ENCODE measurements around the gene JAZF1. TPM values are rescaled to one million over a fixed set of nuclear protein-coding genes. Genes with fewer than 3 reads are reported as not detected.

The JAZF1 gene
- total and polyA plus RNA-seq, 2 donors (not counting 1 experiment from before 2014, with no cell fraction given), result 14.0 to 38.6 TPM

DNA sequence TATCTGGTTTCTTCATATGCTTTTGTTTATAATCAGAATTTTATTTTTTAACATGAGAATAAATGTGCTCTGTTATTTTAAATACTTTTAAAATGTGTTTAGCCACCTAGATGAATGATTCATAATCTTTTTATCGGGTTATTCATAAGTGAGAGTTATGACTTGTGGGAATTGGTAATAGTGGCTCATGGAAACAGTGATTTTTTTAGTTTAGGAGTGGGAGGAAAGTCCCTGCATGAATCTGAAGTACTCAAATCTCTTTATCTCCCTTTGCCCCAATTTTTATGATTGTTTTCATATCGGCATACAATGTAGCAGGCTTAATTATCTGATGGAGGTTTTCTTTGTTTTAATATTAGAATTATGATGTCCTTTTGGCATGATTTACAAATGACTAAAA is 397.7 kb downstream of the JAZF1 start:
- Histone ChIP-seq H3K27me3 (replicated peaks in 1 of 4; ENCODE audit: control extremely low read depth in 1 of 4, control insufficient read depth in 3 of 4, insufficient read depth in 4 of 4, low read length in 3 of 4) (no peaks in the 10 kb centered on the region), H3K4me1 (ENCODE audit: control insufficient read depth in 2 of 2, insufficient read depth in 2 of 2, low read length in 2 of 2) (no peaks in the 10 kb centered on the region), H4K20me1 (ENCODE audit: control insufficient read depth, insufficient read depth, low read length, poor library complexity, severe bottlenecking) (peaks cover 7% of the 10 kb centered on the region), H3K36me3 (replicated peaks in 1 of 2; ENCODE audit: control extremely low read depth in 1 of 2, control insufficient read depth in 1 of 2, extremely low read depth in 1 of 2, insufficient read depth in 2 of 2, low read length in 1 of 2) (peaks cover 10 to 24% of the 10 kb centered on the region in 2 experiments), H3K4me2 (replicated peaks; ENCODE audit: low read depth, low read length, poor library complexity, severe bottlenecking) (no peak overlapping the region), H3K9ac (ENCODE audit: low read length) (no peak overlapping the region), H3K9me3 (ENCODE audit: control extremely low read depth in 1 of 3, control insufficient read depth in 2 of 3, insufficient read depth in 1 of 3, low read length in 2 of 3) (no peaks in the 10 kb centered on the region), H3K27ac (ENCODE audit: low read length in 2 of 2) (no peak overlapping the region), H3K79me2 (ENCODE audit: control insufficient read depth, insufficient read depth, low read length) (peaks cover 2% of the 10 kb centered on the region), H3K4me3 (ENCODE audit: control extremely low read depth in 1 of 5, extremely low read depth in 1 of 5, insufficient read depth in 1 of 5, low read depth in 2 of 5, low read length in 4 of 5) (no peak overlapping the region), H2AFZ (ENCODE audit: insufficient read depth, low read depth, low read length, poor library complexity, severe bottlenecking) (no peak overlapping the region)
- intact Hi-C loops (cut with micrococcal nuclease), result loop anchor here (2.0 kb wide), 1 partner anchor 94 kb away; no protein-coding TSS in a partner anchor
- no peak overlapping the region for H3K27ac Mint-ChIP-seq
- H3K27me3 Mint-ChIP-seq, result no peaks in the 10 kb centered on the region
- TF ChIP-seq EZH2 (IDR thresholded peaks at IDR 0.05; ENCODE audit: borderline replicate concordance, insufficient read depth, low read depth, low read length, poor library complexity, severe bottlenecking), result no peak
- TF ChIP-seq, protein P1, sequence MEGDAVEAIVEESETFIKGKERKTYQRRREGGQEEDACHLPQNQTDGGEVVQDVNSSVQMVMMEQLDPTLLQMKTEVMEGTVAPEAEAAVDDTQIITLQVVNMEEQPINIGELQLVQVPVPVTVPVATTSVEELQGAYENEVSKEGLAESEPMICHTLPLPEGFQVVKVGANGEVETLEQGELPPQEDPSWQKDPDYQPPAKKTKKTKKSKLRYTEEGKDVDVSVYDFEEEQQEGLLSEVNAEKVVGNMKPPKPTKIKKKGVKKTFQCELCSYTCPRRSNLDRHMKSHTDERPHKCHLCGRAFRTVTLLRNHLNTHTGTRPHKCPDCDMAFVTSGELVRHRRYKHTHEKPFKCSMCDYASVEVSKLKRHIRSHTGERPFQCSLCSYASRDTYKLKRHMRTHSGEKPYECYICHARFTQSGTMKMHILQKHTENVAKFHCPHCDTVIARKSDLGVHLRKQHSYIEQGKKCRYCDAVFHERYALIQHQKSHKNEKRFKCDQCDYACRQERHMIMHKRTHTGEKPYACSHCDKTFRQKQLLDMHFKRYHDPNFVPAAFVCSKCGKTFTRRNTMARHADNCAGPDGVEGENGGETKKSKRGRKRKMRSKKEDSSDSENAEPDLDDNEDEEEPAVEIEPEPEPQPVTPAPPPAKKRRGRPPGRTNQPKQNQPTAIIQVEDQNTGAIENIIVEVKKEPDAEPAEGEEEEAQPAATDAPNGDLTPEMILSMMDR (IDR thresholded peaks at IDR 0.05), result no peak
- ChIA-PET CTCF (interaction anchor here (0.9 to 1.9 kb wide), 3 partner anchors 9 to 587 kb away, joined by 3 to 10 read pairs (median 4); no protein-coding TSS in a partner anchor), POLR2A (no interaction called here)
- no peaks in the 10 kb centered on the region for H3K4me1 Mint-ChIP-seq
- no peak overlapping the region for H3K4me3 Mint-ChIP-seq
- DNase-seq (no peak), ATAC-seq (ENCODE audit: low read depth) (no peak)
- no peaks in the 10 kb centered on the region for H3K9me3 Mint-ChIP-seq (ENCODE audit: insufficient read depth)
- no CpG with 5 or more reads among the region's 2 CpGs for WGBS (ENCODE audit: insufficient coverage)

DNA sequence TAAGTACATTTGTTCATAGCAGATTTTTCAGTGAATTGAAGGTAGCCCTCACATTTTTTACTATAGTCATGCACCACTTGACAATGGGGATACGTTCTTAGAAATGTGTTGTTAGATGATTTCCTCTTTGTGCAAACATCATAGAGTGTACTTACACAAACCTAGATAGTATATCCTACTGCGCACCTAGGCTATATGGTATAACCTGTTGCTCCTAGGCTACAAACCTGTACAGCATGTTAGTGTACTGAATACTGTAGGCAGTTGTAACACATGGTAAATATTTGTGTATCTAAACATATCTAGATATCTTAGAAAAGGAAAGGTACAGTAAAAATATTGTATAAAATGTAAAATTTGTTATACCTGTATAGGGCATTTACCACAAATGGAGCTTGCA is 399.4 kb downstream of the JAZF1 start:
- CTCF ChIA-PET, result interaction anchor here (0.5 to 1.5 kb wide), 2 partner anchors 20 to 105 kb away, joined by 3 read pairs; no protein-coding TSS in a partner anchor
- no peak overlapping the region for H3K4me2 ChIP-seq (replicated peaks; ENCODE audit: low read depth, low read length, poor library complexity, severe bottlenecking)

More for the DNA sequence above, 399.4 kb downstream of the JAZF1 start:
- Histone ChIP-seq H3K4me1 (ENCODE audit: control insufficient read depth in 2 of 2, insufficient read depth in 2 of 2, low read length in 2 of 2) (no peaks in the 10 kb centered on the region), H3K27me3 (replicated peaks in 1 of 4; ENCODE audit: control extremely low read depth in 1 of 4, control insufficient read depth in 3 of 4, insufficient read depth in 4 of 4, low read length in 3 of 4) (no peaks in the 10 kb centered on the region), H3K9ac (ENCODE audit: low read length) (no peak overlapping the region), H4K20me1 (ENCODE audit: control insufficient read depth, insufficient read depth, low read length, poor library complexity, severe bottlenecking) (peaks cover 12% of the 10 kb centered on the region), H3K79me2 (ENCODE audit: control insufficient read depth, insufficient read depth, low read length) (peaks cover 2% of the 10 kb centered on the region), H3K9me3 (ENCODE audit: control extremely low read depth in 1 of 3, control insufficient read depth in 2 of 3, insufficient read depth in 1 of 3, low read length in 2 of 3) (no peaks in the 10 kb centered on the region), H3K4me3 (ENCODE audit: control extremely low read depth in 1 of 5, extremely low read depth in 1 of 5, insufficient read depth in 1 of 5, low read depth in 2 of 5, low read length in 4 of 5) (no peak overlapping the region), H3K27ac (ENCODE audit: low read length in 2 of 2) (no peak overlapping the region), H3K36me3 (replicated peaks in 1 of 2; ENCODE audit: control extremely low read depth in 1 of 2, control insufficient read depth in 1 of 2, extremely low read depth in 1 of 2, insufficient read depth in 2 of 2, low read length in 1 of 2) (peaks cover 5 to 16% of the 10 kb centered on the region in 2 experiments), H2AFZ (ENCODE audit: insufficient read depth, low read depth, low read length, poor library complexity, severe bottlenecking) (no peak overlapping the region)
- POLR2A ChIA-PET, result no interaction called here
- Mint-ChIP-seq H3K4me1 (no peaks in the 10 kb centered on the region), H3K4me3 (no peak overlapping the region), H3K9me3 (ENCODE audit: insufficient read depth) (no peaks in the 10 kb centered on the region), H3K27ac (no peak overlapping the region), H3K27me3 (no peaks in the 10 kb centered on the region)
- no CpG with 5 or more reads among the region's 2 CpGs for WGBS (ENCODE audit: insufficient coverage)
- TF ChIP-seq, protein P1 (IDR thresholded peaks at IDR 0.05), result no peak
- no peak for TF ChIP-seq EZH2 (IDR thresholded peaks at IDR 0.05; ENCODE audit: borderline replicate concordance, insufficient read depth, low read depth, low read length, poor library complexity, severe bottlenecking)
- intact Hi-C loops (cut with micrococcal nuclease), result no loop called here
- no peak for DNase-seq
- ATAC-seq (ENCODE audit: low read depth), result no peak

Small RNA genes within 50 kb of the gene (small RNA-seq; reads per million reads assigned to genes)
- gene RNU6-979P (ENCODE audit: insufficient read length, low read depth, low replicate concordance), result not detected

Other genes starting within 250 kb of the JAZF1 start
- gene CREB5, start 231.7 kb upstream of the JAZF1 start, total RNA-seq, result 0.05 and 0.39 TPM in 2 replicates
- 0.95 and 5.9 TPM in 2 replicates for gene CREB5, start 231.7 kb upstream of the JAZF1 start, polyA plus RNA-seq

All from B cell (primary cell).